NCI-H345 treated with DMSO at 0.1 percent for 48 hours (cell line): ENCODE results near the gene NBAS.

ENCODE experiments used
- DNase-seq: peaks from one replicate; lab custom pipeline; 2025; ENCODE audit not compliant: unreplicated experiment; lab: John Stamatoyannopoulos, UW

Gene NBAS

GRCh38 chr2:15147591-15147990 lies 413.5 kb downstream of the NBAS start:
- no peak for DNase-seq

DNA sequence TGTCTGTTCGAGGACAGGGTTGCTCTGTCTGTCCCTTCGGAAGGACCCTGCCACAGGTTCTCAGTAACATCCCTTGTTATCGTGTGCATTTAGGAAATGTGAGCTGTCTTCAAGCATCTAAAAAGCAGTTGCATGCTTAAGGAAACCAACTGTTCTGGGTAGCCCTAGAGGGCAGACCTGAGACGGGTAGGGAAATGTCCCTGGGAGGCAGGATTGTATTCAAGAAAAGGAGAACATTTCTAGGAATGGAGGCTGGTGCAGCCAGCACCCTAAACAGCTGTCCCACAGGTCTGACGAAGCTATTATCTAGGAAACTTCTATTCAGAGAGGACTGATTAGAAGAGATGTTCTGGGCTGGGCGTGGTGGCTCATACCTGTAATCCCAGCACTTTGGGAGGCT lies 414.2 kb downstream of the NBAS start:
- no peak for DNase-seq

DNA sequence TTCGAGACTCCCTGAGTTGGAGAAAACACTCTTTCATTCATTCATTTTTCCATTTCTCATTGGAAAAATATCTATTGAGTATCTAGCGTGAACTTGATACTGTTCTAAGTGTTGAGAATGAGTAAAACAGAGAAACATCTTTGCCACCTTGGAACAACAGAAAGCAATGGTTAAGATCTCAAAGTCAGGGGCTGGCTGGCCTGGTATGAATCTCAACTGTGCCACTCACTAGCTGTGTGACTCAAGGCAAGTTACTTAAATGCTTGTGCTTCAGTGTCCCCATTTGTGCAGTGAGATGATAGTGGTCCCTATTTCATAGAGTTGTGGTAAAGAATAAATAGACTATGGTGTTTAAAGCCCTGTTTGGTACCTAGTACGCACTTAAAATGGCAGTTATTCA lies 415.2 kb downstream of the NBAS start:
- DNase-seq, result no peak

DNA sequence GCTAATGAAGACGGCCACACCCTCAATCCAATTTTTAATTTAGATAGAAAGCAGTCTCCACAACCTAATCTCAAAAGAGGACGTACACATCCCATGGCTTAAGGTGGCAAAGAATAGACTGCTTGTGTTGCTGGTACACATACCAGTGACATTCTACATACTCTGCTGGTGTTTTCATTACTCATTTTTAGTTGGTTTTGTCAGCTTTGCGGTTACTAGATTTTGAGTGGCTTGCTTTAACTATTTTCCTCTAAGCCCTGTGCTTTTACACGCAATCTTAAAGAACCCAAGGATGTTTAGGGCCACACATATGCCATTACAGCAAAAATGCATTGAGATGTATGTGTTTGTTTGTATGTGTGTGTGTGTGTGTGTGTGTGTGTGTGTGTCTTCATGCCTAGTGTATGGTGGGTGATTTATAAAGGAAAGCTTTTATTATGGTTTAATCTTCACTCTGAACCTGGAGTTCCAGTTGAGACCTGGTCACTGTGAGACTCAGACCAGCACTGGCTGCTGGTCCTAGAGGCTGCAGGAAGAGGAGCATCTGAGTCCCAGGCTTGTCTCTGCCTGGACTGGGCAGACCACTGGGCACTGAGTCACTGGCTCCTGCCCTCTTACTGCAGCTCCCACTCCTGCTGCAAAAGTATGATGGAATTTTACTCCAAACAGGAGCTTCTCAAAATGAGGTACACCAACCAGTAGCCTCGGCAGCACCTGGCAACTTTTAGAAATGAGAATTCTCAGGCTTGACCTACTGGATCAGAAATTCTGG lies 415.9 kb downstream of the NBAS start:
- DNase-seq, result no peak

GRCh38 chr2:15142069-15142689 lies 419.0 kb downstream of the NBAS start:
- DNase-seq, result no peak

- DNase-seq, result no peak
Observed at GRCh38 chr2:15141211-15141610, 419.9 kb downstream of the NBAS start.

DNA sequence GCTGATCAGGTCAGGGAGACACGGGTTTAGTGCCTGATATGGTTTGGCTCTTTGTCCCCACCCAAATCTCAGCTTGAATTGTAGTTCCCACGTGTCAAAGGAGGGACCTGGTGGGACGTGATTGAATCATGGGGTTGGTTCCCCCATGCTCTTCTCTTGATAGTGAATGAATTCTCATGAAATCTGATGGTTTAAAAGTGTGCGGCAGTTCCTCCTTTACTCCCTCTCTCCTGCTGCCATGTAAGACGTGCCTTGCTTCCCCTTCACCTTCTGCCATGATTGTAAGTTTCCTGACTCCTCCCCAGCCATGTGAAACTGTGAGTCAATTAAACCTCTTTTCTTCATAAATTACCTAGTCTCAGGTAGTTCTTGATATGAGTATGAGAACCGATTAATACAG lies 424.5 kb downstream of the NBAS start:
- DNase-seq, result no peak

DNA sequence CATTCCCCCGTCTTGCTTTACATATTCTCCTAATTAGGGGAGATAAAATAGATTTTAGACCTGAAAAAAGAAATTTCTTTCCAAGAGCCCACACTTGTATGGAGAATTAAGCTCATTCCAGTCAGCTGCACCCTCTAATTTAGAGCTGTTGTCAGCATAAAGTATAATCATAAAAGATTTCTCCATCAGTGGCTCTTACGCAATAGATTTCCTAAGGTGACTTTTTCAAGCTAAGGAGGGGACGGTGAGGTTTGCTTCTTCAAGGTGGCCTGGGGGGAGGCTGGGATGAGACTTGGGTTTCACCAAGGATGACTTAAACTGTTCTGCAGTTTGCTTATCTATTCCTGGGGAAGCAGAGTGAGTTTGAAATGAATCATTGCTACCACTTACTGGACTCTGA lies 426.2 kb downstream of the NBAS start:
- no peak for DNase-seq

GRCh38 chr2:15133461-15133860 lies 427.7 kb downstream of the NBAS start:
- DNase-seq, result no peak

DNA sequence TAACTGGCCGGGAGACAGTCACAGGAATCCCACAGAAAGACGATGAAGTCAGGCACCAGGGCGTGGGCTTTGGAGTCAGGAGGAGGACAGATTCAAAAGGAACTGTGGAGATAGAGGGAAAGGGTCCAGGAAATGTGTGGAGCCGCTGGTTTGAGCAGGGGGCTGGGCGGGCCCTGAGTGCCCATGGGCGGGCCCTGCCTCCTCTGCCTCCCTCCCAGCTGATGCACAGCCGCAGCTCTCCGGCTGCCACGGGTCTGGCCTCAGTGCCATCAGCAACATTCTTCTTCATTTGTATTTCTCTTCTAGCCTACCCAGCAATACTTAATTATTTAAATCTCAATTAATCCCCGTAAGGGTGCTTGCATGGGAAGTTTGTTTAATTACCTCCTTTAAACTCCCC lies 432.3 kb downstream of the NBAS start:
- no peak for DNase-seq

DNA sequence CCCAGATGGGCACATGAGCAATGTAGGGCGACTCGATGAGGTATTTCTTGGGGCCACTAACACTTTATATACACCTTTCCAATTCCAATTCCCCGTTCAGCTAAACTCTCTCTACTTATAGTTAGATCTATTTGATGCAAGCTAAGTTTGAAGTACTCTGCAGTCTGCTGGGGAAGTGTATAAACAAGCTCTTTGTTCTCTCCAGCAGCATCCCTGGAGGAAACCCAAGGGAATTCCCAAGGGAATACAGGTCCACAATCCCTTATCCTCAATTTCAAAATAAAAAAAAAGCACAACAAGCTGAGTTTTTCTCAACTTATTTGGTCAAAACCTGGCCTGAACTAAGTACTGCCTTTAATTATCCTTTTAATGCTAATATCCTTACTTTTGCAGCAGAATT lies 433.3 kb downstream of the NBAS start:
- peak; percentile 30 for DNase-seq

GRCh38 chr2:15127301-15127700 lies 433.8 kb downstream of the NBAS start:
- no peak for DNase-seq

DNA sequence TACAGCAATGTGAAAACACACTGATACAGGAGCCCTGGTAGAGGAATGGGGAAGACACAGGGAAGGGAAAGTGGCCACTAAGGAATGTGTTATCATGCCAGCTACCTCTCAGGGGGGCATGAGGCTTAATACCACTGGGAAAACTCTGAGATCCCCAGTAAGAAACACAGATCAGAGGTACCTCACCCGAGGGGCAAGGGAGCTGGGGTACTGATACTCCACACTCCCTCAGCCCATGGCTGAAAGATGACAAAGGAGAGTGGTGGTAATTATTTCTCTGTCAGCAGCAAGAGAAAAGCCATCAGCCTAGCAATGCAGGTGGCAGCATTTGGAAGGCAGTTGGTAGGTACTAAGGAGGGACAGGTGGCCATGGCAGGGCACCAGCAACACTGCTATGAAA lies 434.8 kb downstream of the NBAS start:
- DNase-seq, result no peak

DNA sequence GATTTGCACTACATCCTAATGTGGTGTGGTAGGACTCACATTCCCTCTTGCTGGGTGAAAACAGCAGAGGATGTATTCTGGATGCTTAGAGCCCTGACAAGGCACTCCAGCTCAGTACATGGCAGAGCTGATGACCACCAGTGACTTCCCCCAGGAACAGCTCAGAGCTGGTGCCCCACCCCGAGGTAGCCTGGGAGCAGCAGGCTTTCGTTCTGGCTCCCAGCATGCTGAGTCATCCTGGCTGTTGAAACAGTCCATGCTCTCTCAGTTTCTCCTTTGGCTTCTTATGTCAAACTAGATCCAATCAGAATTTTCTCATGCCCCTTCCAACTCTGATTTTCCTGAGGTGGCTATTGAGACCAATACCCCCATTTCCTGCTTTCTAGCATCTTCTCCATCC lies 438.2 kb downstream of the NBAS start:
- no peak for DNase-seq

GRCh38 chr2:15120631-15121030 lies 440.5 kb downstream of the NBAS start:
- no peak for DNase-seq

DNA sequence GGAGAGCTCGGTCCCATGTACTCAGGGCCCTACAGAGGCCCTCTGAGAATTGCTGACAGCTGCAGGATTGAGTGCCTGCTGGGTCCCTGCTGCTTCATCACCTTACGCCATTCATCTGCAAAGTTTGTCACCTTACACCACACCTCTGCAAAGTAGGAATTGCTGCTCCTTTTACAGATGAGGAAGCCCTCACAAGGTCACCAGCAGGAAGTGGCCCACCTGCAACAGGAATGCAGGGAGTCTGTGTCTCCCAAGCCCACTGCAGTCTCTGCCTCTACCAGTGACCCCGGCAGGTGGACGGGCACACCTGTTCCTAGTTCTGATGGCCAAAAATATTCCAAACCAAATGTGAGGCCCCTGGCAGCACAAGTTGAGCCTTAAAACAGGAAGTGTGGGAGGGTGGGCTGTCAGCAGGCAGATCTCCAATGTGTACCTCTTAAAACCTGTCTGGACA lies 441.4 kb downstream of the NBAS start:
- no peak for DNase-seq

DNA sequence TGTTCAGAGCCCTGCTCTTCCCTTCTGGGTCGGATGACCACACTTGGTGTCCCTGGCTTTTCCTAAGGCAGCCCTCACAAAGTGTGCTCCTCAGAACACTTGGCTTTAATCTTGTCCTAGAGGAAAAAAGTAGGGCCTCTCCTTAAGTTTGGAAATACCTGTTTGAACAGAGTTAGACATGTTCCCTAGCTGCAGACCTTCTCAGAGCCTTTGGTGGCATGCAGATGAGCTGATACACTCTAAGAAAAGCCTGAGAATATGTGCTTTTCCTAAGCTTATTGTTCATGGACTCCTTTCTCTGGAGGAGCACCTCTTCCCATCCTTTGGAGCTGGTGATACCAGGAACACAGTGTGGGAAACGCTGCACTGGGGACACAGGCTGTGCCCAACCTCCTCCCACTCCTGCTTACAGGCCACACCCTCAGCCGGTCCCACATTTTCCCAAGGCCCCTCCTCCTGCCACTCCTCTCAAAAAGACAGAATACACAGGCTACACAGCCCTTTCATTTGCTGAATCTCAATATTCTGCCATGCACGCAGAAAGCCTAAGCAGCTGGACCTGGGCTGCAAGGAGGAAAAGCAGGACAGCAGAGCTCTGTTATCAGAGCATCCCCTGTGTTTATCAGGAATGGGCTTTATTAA lies 443.6 kb downstream of the NBAS start:
- DNase-seq, result no peak
